HG03457 (cell line): ENCODE measurements around the gene AK9.

Experiments used
- ATAC-seq: cut with Tn5 transposase; IDR thresholded peaks from one replicate; pipeline ENCODE4 v1.9.1; 2021; ENCODE audit warnings: moderate number of reproducible peaks; ENCODE audit not compliant: unreplicated experiment

The AK9 gene

DNA sequence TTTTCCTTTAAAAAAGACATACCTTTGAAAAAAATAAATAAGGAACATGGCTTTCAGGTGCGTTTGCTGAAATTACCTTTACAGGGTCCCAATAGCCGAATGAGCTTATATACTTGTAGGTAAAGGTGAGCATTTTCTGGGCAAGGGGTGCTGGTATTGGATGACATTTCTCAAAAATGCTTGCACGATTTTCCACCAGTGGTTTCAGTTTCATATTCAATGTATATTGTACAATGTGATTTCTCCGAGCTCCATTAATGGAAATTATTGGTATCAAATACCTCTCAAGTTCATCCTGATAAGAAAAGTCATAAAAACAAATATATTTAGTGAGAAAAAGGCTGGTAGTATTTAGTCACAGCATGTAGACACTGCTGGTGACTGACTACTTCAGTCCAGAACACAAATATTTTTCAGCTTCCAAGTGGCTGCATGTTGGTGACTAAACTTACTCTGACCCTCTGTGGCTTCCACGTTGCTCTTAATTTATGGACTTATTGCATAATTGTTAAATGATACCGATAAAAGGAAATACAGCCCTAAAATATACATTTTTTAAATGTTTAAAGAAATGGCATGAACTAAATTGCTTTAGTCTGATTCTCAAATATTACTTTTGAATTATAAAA lies 175.1 kb downstream of the AK9 start:
- ATAC-seq = no peak

DNA sequence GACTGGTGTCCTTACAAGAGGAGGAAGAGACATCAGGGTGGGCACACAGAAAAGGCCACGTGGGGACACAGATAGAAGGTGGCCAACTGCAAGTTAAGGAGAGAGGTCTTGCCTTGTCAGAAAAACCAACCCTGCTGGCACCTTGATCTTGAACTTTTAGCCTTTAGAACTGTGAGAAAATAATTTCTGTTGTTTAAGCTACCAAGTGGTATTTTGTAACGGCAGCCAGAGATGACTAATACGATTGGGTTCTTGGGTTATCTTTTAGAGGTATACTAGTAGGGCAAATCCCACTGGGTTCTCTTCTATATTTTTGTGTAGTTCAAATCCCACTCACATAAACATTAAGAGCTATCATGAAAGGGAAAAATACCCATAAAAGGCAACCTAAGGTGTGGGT lies 176.1 kb downstream of the AK9 start:
- no peak for ATAC-seq

DNA sequence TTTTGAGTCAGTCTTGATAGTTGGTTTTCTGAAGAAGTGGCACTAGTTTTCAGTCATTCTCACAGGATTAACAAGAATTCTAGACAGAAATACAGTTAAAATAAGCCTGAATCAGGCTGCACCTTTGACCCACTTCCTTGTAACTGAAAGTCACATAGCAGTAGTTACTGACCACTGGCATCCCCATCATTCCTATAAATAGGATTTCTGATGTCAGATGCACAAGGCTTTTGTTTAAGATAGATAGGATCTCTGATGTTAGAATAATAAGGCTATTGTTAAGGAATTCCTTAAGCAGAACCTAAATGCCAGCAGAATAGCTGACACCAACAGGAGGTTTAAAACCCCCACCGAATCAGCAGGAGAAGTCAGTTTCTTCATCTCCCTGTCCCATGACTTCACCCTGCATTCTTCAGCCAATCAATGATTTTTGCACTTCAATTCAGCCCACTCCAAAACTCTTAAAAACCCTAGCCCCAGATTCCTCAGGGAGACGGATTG lies 177.4 kb downstream of the AK9 start:
- ATAC-seq = no peak

DNA sequence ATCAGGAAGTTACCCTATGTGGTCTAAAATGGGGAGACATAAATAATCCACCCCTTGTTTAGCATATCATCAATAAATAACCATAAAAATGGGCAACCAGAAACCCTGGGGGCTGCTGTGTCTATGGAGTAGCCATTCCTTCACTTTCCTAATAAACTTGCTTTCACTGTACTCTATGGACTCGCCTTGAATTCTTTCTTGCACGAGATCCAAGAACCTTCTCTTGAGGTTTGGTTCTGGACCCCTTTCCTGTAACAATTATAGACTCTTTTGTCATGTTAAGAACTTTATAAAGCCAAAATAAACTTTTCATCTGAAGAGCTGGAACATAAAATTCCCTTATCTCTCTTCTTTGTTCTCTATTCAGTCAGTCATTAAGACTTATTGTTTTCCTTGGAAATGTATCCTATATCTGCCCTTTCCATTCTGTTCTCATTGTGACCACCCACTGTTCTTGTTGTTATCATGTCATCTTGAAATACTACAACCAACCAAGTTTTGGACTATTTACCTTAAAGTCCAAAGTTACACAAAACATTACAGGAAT lies 178.7 kb downstream of the AK9 start:
- no peak for ATAC-seq

DNA sequence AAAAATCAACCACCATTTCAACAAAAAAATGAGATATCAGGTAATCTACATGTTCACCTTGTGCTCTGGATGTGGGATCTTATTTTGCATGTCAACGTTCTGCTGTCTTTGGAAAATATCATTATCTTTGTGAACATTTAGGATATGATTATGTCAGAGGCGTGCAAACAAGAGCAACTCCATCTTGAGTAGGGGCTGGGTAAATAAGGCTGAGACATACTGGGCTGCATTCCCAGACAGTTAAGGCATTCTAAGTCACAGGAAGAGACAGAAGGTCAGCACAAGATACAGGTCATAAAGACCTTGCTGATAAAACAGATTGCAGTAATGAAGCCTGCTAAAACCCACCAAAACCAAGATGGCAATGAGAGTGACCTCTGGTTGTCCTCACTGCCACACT lies 179.2 kb downstream of the AK9 start:
- ATAC-seq = no peak

DNA sequence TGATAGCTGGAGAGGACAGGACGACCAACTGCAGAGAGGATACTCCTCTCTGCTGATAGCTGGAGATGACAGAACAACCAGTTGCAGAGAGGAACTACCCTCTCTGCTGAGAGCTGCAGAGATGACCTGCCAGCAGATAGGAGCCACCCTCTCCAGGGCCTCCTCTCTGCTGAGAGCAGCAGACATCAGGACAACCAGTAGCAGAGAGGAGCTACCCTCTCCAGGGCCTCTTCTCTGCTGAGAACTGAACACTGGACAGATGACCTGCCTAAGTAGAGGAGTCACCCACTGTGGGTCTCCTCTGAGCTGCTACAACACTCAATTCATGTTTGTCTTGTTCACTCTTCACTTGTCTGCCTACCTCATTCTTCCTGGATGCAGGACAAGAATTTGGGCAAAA lies 180.6 kb downstream of the AK9 start:
- no peak for ATAC-seq

DNA sequence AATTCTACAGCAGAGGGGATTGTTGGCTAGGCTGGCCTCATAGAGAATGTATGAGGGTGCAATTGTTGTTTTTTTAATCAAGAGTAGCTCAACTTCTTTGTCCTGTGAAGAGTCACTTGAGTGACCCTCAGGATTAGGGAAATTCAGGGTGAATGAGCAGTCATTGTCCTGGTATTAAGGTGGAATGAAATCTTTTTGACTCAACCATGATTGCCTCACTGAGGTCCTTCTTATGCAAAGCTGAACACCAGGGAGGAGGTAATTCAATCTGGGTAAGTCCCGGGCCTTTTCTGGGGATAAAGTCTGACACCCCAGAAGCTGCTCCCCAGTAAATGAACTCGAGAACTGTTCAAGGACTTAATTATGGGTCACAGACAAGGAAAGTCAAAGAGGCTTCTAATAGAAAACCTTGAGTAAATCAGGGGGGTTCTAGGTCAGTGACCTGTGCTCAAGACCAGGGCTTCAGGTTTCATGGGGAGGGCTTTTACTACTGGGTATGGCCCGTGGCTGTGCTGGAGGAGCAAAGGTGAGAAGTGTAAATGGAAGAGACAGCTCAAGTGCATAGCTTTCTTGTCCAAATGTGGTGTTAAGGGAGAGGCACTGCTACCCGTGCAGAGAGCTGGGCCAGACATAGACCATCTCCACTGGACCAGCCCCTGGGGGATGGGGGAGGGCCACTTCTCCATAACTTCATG lies 182.7 kb downstream of the AK9 start:
- no peak for ATAC-seq

DNA sequence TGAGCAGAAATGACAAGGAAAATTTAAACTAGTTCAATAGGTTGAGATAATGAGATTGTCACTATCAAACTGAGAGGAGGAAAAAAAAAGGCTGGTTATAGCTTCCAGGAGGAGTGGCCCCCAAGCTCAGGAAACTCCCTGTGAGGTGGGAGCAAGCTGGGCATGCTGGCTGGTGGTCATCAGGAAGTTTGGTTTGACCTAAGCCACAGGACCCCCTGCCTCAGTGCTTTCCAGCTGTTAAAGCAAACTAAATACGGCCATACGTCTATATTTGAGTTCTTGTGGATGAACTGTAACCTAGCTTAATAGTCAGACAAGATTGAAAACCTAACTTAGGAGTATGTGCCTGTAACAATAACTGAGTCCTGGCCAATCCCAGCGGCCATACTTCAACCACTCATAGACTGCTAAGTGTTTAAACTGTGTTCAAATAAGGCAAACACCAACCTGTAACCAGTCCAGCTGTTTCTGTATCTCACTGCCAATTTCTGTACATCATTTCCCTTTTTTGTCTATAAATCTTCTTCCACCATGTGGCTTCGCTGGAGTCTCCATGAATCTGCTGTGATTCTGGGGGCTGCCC lies 183.4 kb downstream of the AK9 start:
- ATAC-seq = no peak

DNA sequence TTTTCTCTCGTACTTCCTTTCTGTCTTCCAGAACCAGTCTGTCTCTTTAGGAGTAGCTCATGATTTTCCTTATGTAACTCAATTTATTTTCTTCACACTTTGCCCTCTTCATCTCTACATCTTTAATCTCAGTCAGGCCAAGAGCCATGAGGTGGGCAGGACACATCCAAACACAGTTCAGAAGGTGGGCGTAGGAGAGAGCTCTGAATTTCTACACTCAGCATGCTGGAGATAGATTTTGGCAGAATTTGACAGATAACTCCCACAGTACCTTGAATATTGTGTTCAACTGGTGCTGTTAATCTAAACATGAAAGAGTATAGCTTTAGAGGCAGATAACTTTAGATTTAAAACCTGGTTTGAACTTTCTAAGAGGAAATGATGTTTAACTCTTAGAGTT lies 184.2 kb downstream of the AK9 start:
- no peak for ATAC-seq

DNA sequence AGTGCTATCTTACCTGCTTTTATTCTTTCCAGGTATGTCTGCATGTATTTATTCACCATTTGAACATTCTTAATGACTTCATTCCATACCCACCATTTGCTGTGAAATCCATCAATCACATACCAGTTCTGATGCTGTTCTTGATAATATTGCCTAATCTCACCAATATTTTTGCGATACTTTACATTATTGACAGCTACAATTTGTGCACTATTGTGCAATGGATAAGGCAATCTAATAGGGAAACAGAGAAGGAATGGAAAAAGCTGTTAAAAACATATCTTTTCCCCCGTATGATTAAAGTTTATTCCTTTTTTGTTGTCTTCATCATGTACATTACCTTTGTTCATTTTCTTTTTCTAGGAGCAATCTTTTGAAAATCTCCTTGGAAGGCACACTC lies 184.7 kb downstream of the AK9 start:
- no peak for ATAC-seq

DNA sequence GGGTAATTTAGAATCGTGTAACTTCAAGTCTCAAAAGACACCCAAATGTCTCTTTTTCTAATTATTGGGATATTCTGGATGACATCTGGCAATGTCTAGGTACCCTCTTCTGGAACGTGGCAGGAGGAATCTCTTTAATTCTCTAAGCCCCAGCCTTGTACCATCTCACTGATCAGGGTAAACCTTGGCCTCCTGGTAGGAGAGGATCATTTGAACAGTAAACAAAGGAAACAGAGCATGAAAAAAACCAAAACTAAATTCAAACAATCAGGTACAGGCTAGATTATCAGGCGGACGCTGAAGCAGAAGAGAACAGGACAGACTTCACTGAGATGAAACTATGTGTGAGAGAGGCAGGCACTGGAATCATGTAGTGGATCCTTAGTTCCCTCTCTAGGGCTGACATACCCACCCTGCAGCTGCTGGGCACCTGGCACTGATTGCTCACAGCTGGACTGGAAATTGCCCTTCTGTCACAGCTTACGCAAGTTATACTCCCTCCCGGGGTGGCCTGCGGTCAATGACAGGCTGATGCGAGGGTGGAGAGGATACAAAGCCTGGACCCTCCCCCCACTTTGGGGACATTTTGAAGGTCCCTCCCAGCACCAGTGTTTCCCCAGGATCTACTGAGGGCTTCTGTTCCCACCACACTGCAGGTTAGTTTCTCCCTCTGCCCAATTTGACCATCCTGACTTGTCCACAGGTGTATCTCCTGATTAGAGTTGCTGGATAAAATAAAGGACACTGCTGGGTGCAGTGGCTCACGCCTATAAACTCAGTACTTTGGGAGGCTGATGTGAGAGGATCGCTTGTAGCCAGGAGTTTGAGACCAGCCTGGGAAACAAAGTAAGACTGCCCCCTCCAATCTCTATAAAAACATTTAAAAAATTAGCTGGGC lies 187.4 kb downstream of the AK9 start:
- ATAC-seq = no peak

DNA sequence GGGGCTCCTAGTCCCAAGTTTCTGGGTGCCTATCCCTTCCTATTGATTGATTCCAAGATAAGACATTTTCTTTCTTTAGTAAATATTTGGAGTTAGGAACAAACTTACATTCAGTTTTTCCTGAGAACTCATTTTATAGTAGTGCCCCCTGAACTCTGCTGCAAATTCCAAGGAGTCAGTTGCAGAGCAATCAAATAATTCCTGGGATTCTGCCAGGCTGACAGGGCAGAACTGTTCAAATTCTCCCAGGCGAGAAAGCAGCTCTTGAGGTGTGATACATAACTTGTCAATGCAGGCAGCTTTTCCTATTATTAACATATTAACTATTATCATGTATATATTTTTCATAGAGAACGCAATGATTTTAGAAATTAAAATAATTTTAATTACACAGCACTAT lies 192.1 kb downstream of the AK9 start:
- no peak for ATAC-seq

DNA sequence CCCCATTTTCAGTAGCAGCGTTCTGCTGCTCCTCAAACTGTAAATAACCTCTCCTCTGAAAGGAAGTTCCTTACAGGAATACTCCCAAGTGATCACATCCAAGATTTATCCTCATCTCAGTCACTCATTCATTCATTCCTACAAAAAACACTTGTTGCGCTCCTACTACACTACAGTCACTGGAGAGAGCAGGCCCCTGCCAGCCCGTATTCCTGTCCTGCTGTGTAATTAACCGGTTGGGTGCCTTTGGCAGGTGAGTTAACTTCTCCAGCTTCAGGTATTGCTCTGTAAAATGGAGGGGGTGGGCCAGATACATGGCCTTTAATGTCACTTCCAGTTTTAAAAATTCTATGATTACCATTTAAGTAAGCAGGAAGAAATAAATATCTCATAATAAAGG lies 192.9 kb downstream of the AK9 start:
- no peak for ATAC-seq

DNA sequence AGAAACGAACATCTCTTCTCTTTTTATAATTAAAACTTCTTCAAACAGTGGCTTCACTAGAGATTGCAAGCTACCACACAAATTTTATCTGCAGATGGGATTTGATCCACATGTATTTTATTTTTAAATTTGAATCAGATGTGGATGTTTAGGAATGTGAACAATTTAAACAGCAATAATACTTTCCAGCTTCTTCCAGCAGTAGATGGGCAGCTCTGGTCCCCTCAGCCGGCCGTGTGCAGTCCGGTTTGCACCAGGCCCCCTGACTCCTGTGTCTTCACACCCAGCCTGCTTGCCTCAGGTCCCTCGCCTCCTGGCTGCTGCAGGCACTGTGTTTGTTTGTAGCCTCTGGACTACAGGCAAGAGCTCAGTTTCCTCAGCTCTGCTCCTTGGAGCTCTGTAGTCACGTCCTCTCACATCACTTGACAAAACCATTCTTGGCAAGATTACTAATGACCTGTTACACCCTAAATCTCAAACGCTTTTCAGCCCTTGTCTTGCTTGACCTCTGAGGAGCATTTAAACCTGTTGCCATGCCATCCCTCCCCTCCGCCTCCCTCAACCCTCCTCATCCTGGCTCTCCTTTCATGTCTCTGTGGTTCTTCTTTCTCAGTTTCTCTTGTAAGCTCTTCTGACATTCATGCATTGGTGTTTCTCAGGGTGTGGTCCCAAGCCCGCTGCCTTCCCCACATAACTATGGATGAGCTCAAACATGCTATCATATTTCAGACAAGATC lies 194.8 kb downstream of the AK9 start:
- no peak for ATAC-seq

DNA sequence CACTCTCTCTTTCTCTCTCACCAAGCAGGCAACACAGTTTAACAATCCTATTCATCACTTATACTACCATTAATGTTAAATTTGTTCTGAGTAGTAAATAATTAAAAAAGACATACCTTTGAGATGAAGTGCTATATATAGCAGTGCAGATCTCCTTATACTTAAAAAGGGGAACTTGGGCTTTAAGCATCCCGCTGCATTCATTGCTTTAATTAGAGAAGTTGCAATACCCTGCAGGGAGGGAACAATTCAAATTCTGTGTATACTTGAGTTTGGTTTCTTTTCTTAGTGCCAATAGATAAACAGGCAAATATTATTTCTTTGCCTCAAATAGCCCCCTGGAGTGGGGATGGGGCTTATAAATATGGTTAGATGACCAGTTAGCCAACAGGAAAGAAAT lies 197.1 kb downstream of the AK9 start:
- no peak for ATAC-seq

DNA sequence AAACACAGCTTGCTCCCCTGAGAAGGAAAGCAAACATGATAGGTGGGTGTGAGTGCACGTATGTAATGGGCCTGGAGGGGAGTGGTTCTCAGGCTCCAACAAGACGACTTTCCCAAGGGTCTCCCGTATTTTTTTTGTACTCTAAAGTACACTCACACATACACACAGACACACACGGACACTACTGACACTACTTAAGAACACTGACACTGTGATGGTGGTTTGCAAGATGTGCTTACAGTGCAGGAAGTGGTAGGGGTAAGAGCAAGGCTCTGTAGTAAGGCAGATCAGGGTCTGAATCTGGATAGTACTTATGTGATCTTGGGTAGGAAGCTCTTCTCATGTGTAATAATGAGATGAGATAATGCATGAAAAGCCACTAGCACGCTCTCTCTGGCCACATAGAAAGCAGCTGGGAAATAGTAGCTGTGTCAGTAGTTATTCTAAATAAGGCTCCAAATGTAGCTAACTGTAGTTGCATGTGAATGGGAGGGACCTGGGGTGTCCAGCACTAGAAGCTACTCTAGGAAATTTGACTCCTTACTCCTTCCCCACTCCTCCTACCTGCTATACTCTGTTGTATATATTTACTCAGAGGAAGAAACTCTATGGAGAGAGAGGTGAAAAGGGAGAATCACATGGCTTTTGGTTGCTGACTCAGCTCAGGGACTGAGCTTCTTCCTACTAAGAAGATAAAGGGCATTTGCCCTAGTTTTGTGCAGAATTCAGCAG lies 199.6 kb downstream of the AK9 start:
- no peak for ATAC-seq

DNA sequence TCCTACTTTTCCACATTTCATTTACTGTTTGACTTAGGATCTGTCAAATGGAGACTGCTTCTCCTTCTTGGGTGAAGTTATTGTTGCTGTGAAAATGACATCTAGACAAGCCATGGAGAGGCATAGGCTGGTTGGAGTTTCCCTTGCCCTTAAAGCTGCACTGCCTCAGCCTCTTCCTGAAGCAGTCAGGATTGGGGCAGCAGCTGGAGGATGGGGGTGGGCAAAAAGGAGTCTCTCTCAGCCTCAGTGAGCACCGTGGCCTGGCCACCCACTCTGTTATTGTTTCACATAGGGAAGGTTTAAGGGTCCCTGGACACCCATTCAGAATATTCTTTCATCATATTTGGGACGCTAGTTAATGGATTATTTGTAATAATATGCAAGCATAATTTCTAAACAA lies 200.3 kb downstream of the AK9 start:
- ATAC-seq = no peak

DNA sequence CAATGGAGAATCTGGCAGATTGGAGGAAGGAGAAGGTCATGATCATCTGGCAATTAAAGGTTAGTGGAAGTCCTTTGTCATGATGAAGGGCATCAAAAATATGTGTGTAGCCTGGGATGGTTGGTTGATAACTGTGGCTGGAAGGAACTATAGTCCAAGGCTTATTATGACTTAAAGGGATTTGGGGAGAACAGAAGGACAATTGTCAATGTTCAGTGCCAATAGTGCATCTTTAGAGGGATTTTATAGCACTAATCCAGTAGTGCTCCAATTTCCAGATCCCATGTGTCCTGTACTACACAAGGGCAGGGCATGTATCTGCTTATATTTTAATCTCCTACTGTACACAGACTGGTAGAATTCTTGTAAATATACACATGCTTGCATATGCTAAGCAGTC lies 203.0 kb downstream of the AK9 start:
- ATAC-seq = no peak

DNA sequence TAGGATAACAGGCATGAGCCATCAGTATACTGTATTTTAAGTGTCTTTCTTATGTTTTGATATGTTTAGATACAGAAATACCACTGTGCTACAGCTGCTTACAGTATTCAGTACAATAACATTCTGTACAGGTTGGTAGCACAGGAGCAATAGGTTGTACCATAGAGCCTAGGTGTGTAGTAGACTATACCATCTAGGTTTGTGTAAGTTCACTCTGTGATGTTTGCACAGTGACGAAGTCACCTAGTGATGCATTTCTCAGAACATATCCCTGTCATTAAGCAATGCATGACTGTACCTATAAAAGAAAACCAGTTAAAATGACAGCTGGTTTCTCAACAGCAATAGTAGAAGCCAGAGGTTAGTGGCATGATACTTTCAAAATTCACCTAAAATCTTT lies 204.9 kb downstream of the AK9 start:
- ATAC-seq = no peak
